CD14-positive monocyte (primary cell): ENCODE results near the gene FAF1. TPM values are rescaled to one million over a fixed set of nuclear protein-coding genes. Genes with fewer than 3 reads are reported as not detected.

Experiments
- DNase-seq, 3 donors: peaks; one replicate each; pipeline ENCODE4 v3.0.0-alpha.2; 2011 to 2022
- H2AFZ ChIP-seq: 2 replicates; pipeline ENCODE4 v1.6.0; 2012; ENCODE audit warnings: mild to moderate bottlenecking, low read depth, low read length, inconsistent platforms; ENCODE audit not compliant: insufficient read depth, poor library complexity, severe bottlenecking
- H3K27ac ChIP-seq, 2 donors: 1 replicate in 1 of 2; 2 replicates in 1 of 2; pipeline ENCODE4 v1.5.1; 2012 to 2013; ENCODE audit warnings: low read length in 2 of 2, control low read depth in 1 of 2, inconsistent platforms in 1 of 2, low read depth in 1 of 2, mild to moderate bottlenecking in 1 of 2
- H3K27me3 ChIP-seq, 2 donors: one replicate each; pipeline versions ENCODE4 v1.6.0 to v1.6.1; 2011 to 2013; ENCODE audit warnings: low read length in 2 of 2; ENCODE audit not compliant: control insufficient read depth in 2 of 2, insufficient read depth in 2 of 2
- H3K36me3 ChIP-seq, 2 donors: replicated peaks in 1 of 2; 1 replicate in 1 of 2; 2 replicates in 1 of 2; pipeline versions ENCODE4 v1.5.1 to v1.6.1; 2012 to 2013; ENCODE audit warnings: low read length in 2 of 2, control low read depth in 1 of 2, inconsistent platforms in 1 of 2, mild to moderate bottlenecking in 1 of 2; ENCODE audit not compliant: insufficient read depth in 2 of 2, control insufficient read depth in 1 of 2
- H3K4me1 ChIP-seq, 2 donors: 1 replicate in 1 of 2; 2 replicates in 1 of 2; pipeline versions ENCODE4 v1.5.1 to v1.6.1; 2012 to 2013; ENCODE audit warnings: low read length in 2 of 2, control low read depth in 1 of 2, inconsistent platforms in 1 of 2, mild to moderate bottlenecking in 1 of 2, moderate library complexity in 1 of 2; ENCODE audit not compliant: insufficient read depth in 2 of 2, control insufficient read depth in 1 of 2
- H3K4me2 ChIP-seq: replicated peaks from 2 replicates; pipeline ENCODE3; 2012; ENCODE audit warnings: low read length, moderate library complexity, mild to moderate bottlenecking; ENCODE audit not compliant: poor library complexity, severe bottlenecking; ENCODE audit errors: extremely low read depth
- H3K4me3 ChIP-seq, 3 experiments: fragments of 200-600 bp in 1 of 3; sonication (generic) in 1 of 3; replicated peaks in 1 of 3; 1 replicate in 2 of 3; 2 replicates in 1 of 3; pipeline ENCODE4 v1.5.1; 2011 to 2013; ENCODE audit warnings: low read length in 3 of 3, mild to moderate bottlenecking in 3 of 3, control low read depth in 2 of 3, low read depth in 2 of 3, inconsistent platforms in 1 of 3, moderate library complexity in 1 of 3
- H3K79me2 ChIP-seq: 2 replicates; pipeline ENCODE4 v1.6.0; 2012; ENCODE audit warnings: mild to moderate bottlenecking, control low read depth, inconsistent platforms, low read length, moderate library complexity; ENCODE audit not compliant: insufficient read depth
- H3K9ac ChIP-seq: 2 replicates; pipeline ENCODE4 v1.6.0; 2017; ENCODE audit warnings: low read length, mild to moderate bottlenecking; ENCODE audit not compliant: insufficient read depth, poor library complexity, severe bottlenecking
- H3K9me3 ChIP-seq, 2 donors: replicated peaks in 1 of 2; 1 replicate in 1 of 2; 2 replicates in 1 of 2; pipeline versions ENCODE4 v1.5.1 to v1.6.1; 2012 to 2013; ENCODE audit warnings: low read length in 2 of 2, control low read depth in 1 of 2; ENCODE audit not compliant: control insufficient read depth in 1 of 2, insufficient read depth in 1 of 2
- H4K20me1 ChIP-seq: 2 replicates; pipeline ENCODE4 v1.6.0; 2012; ENCODE audit warnings: mild to moderate bottlenecking, low read length, control low read depth, moderate library complexity; ENCODE audit not compliant: insufficient read depth
- H3K27ac Mint-ChIP-seq, 7 donors: one replicate each; pipeline ENCODE4 v1.8.0; 2020; ENCODE audit warnings: mild to moderate bottlenecking in 7 of 7, mixed read lengths in 7 of 7, moderate library complexity in 6 of 7, inconsistent platforms in 2 of 7
- H3K27me3 Mint-ChIP-seq, 3 donors: one replicate each; pipeline ENCODE4 v1.8.0; 2021 to 2022; ENCODE audit warnings: low read depth in 3 of 3, mild to moderate bottlenecking in 3 of 3, mixed read lengths in 3 of 3, moderate library complexity in 3 of 3, inconsistent platforms in 1 of 3
- H3K36me3 Mint-ChIP-seq, 2 donors: one replicate each; pipeline ENCODE4 v1.8.0; 2020; ENCODE audit warnings: mixed read lengths in 2 of 2, inconsistent platforms in 1 of 2, mild to moderate bottlenecking in 1 of 2
- H3K4me1 Mint-ChIP-seq: one replicate; pipeline ENCODE4 v1.8.0; 2020; ENCODE audit warnings: mild to moderate bottlenecking, mixed read lengths
- H3K4me3 Mint-ChIP-seq, 2 donors: one replicate each; pipeline ENCODE4 v1.8.0; 2020; ENCODE audit warnings: mild to moderate bottlenecking in 2 of 2, mixed read lengths in 2 of 2, moderate library complexity in 1 of 2
- H3K9me3 Mint-ChIP-seq, 7 donors: one replicate each; pipeline ENCODE4 v1.8.0; 2020 to 2022; ENCODE audit warnings: mixed read lengths in 7 of 7, mild to moderate bottlenecking in 6 of 7, moderate library complexity in 6 of 7, inconsistent platforms in 2 of 7
- CTCF ChIP-seq: fragments of 200-600 bp; IDR thresholded peaks from one replicate; pipeline ENCODE4 v1.8.0; 2022; ENCODE audit warnings: antibody characterized with exemption, mild to moderate bottlenecking
- WGBS: methylation state at CpG from one replicate; pipeline ENCODE4 v1.1.5; 2013; ENCODE audit warnings: missing lambda C conversion rate; ENCODE audit not compliant: insufficient coverage; 5-methylcytosine and 5-hydroxymethylcytosine counted together
- intact Hi-C, 2 donors: fragments of 100-400 bp; cut with micrococcal nuclease; formaldehyde crosslinking; loops; one replicate each; pipeline versions ENCODE4 v1.15.0 to v1.15.1; 2023
- polyA plus RNA-seq, 3 donors: library from polyadenylated mRNA; depleted of rRNA in 1 of 3; unstranded in 2 of 3; stranded (reverse) in 1 of 3; fragments of 300-500 nt in 2 of 3; fragments of >200 nt in 1 of 3; fragmentation: Illumina TruSeq in 2 of 3; gene quantifications; 1 replicate in 2 of 3; 2 replicates in 1 of 3; pipeline ENCODE4 v1.2.3, GENCODE V29; 2012 to 2021

The FAF1 gene
- polyA plus RNA-seq, 3 donors: 11.4 to 29.6 (median 16.9) TPM

- TF ChIP-seq CTCF: no peak
- Histone ChIP-seq H3K9me3 (peaks cover 0 to 4% of the 10 kb centered on the region in 2 donors), H3K4me1 (no peaks in the 10 kb centered on the region), H2AFZ (no peak overlapping the region), H3K79me2 (peaks cover 15% of the 10 kb centered on the region), H3K4me2 (no peak overlapping the region), H4K20me1 (no peaks in the 10 kb centered on the region), H3K27me3 (no peaks in the 10 kb centered on the region), H3K27ac (no peak overlapping the region), H3K36me3 (peaks cover 0 to 8% of the 10 kb centered on the region in 2 donors), H3K4me3 (no peak overlapping the region), H3K9ac (no peak overlapping the region)
- Mint-ChIP-seq H3K4me3 (no peak overlapping the region), H3K27me3 (no peaks in the 10 kb centered on the region), H3K4me1 (peaks cover 7% of the 10 kb centered on the region), H3K36me3 (peaks cover 4 to 19% of the 10 kb centered on the region in 2 donors), H3K27ac (no peak overlapping the region), H3K9me3 (peaks cover 3 to 15% (median 12%) of the 10 kb centered on the region in 7 donors)
- DNase-seq: no peak
- intact Hi-C loops: no loop called here
These were observed 112.8 kb downstream of the FAF1 start for GRCh38 chr1:50847303-50847702.

GRCh38 chr1:50846224-50846839 is 113.7 kb downstream of the FAF1 start:
- no peak overlapping the region for H3K4me3 Mint-ChIP-seq
- H3K79me2 ChIP-seq: peaks cover 22% of the 10 kb centered on the region

More at GRCh38 chr1:50846224-50846839, 113.7 kb downstream of the FAF1 start:
- Histone ChIP-seq H3K4me3 (no peak overlapping the region), H3K27me3 (no peaks in the 10 kb centered on the region), H3K9ac (no peak overlapping the region), H3K4me1 (no peaks in the 10 kb centered on the region), H3K9me3 (peaks cover 0 to 4% of the 10 kb centered on the region in 2 donors), H4K20me1 (no peaks in the 10 kb centered on the region), H3K4me2 (no peak overlapping the region), H3K27ac (no peak overlapping the region), H2AFZ (no peak overlapping the region), H3K36me3 (peaks cover 0 to 8% of the 10 kb centered on the region in 2 donors)
- intact Hi-C loops: no loop called here
- WGBS: over 99% methylated on average over 13 of the region's 20 CpGs
- Mint-ChIP-seq H3K27me3 (no peaks in the 10 kb centered on the region), H3K9me3 (peaks cover 3 to 15% (median 12%) of the 10 kb centered on the region in 7 donors), H3K36me3 (peaks cover 4 to 19% of the 10 kb centered on the region in 2 donors), H3K27ac (no peak overlapping the region), H3K4me1 (peaks cover 7% of the 10 kb centered on the region)
- no peak for DNase-seq
- TF ChIP-seq CTCF: no peak
